Transverse colon (tissue), 4 donors: ENCODE results near the gene CCR2.

ENCODE experiments used
- CTCF ChIP-seq, 5 experiments: fragments of 200-600 bp in 3 of 5; fragments of 450-650 bp in 2 of 5; sonication (generic) in 3 of 5; IDR thresholded peaks; 1 replicate in 2 of 5; 2 replicates in 3 of 5; pipeline ENCODE4 v1.5.1; 2016 to 2017; ENCODE audit warnings: antibody characterized with exemption in 5 of 5, inconsistent platforms in 3 of 5, mild to moderate bottlenecking in 2 of 5, moderate library complexity in 1 of 5
- EP300 ChIP-seq: sonication (generic); formaldehyde crosslinking; IDR thresholded peaks from one replicate; pipeline ENCODE4 v1.6.1; 2017; ENCODE audit warnings: antibody characterized with exemption, low read depth
- POLR2AphosphoS5 ChIP-seq, 3 donors: sonication (generic); formaldehyde crosslinking; IDR thresholded peaks; one replicate each; pipeline ENCODE4 v1.6.1; 2016; ENCODE audit warnings: antibody characterized with exemption in 3 of 3

GRCh38 chr3:46354984-46355383 lies 1.1 kb downstream of the CCR2 start:
- no peak for TF ChIP-seq CTCF (IDR thresholded peaks at IDR 0.05)
- TF ChIP-seq EP300, result no peak
- TF ChIP-seq POLR2AphosphoS5 (IDR thresholded peaks at IDR 0.05), result no peak
